H1 (cell line): ENCODE measurements around the gene HOXB4. TPM values are rescaled to one million over a fixed set of nuclear protein-coding genes. Genes with fewer than 3 reads are reported as not detected.

ENCODE experiments used
- ASH2L ChIP-seq: fragments of 200-600, 300-600 bp; sonication (generic); IDR thresholded peaks from one replicate; pipeline ENCODE4 v1.7.1; 2017; ENCODE audit warnings: low read length
- EGR1 ChIP-seq: IDR thresholded peaks from 2 replicates; pipeline ENCODE4 v1.6.1; 2011; ENCODE audit warnings: low read depth, low read length, borderline replicate concordance
- EZH2 ChIP-seq: fragments of 200-600 bp; sonication (generic); IDR thresholded peaks from 2 replicates; pipeline ENCODE4 v1.7.1; 2012; ENCODE audit warnings: low read depth, mild to moderate bottlenecking, moderate library complexity, low read length, inconsistent platforms; ENCODE audit not compliant: severe bottlenecking
- GTF2F1 ChIP-seq: IDR thresholded peaks from 2 replicates; pipeline ENCODE4 v1.6.1; 2012; ENCODE audit warnings: low read depth, low read length, improper control_type of control experiment, borderline replicate concordance
- HDAC6 ChIP-seq: IDR thresholded peaks from one replicate; pipeline ENCODE4 v1.7.1; 2012; ENCODE audit warnings: low read depth, mild to moderate bottlenecking, inconsistent platforms, low read length, moderate library complexity
- JUN ChIP-seq: IDR thresholded peaks from 2 replicates; pipeline ENCODE4 v1.6.1; 2011; ENCODE audit warnings: low read depth, mild to moderate bottlenecking, improper control_type of control experiment, low read length
- POU5F1 ChIP-seq: IDR thresholded peaks from 2 replicates; pipeline ENCODE4 v1.6.1; 2011; ENCODE audit warnings: low read depth, mild to moderate bottlenecking, low read length, moderate library complexity
- RFX5 ChIP-seq: IDR thresholded peaks from 2 replicates; pipeline ENCODE4 v1.6.1; 2011; ENCODE audit warnings: low read depth, low read length, improper control_type of control experiment, borderline replicate concordance
- SAP30 ChIP-seq: fragments of 300-600 bp; sonication (generic); IDR thresholded peaks from 2 replicates; pipeline ENCODE4 v1.7.1; 2012; ENCODE audit warnings: low read length, moderate library complexity, mild to moderate bottlenecking, inconsistent platforms; ENCODE audit not compliant: insufficient read depth, insufficient replicate concordance
- SIRT6 ChIP-seq: IDR thresholded peaks from one replicate; pipeline ENCODE4 v1.7.1; 2012; ENCODE audit warnings: low read length, inconsistent platforms
- TAF7 ChIP-seq: optimal IDR thresholded peaks from 2 replicates; pipeline ENCODE3; 2011; ENCODE audit warnings: low read depth, mild to moderate bottlenecking, inconsistent platforms, low read length, moderate library complexity, borderline replicate concordance
- TCF12 ChIP-seq: IDR thresholded peaks from 2 replicates; pipeline ENCODE4 v1.6.1; 2011; ENCODE audit warnings: low read depth, mild to moderate bottlenecking, low read length
- polyA plus RNA-seq, 7 experiments: library from polyadenylated mRNA; depleted of rRNA in 3 of 7; stranded (reverse) in 5 of 7; unstranded in 2 of 7; fragments of >200 nt in 5 of 7; fragments of 200-250 nt in 2 of 7; gene quantifications; 1 replicate in 5 of 7; 2 replicates in 1 of 7; 4 replicates in 1 of 7; pipeline versions ENCODE4 v1.2.1 to v1.2.3, GENCODE V29; 2011 to 2013; ENCODE audit warnings: missing spikeins in 2 of 7, mixed read lengths in 2 of 7
- total RNA-seq: library from RNA; stranded (reverse); fragmentation: NEBNext Ultra II Directional; extraction: Animal tissue kit (Norgen Biotek cat#: 25700); gene quantifications from 2 replicates; pipeline ENCODE4 v1.2.1, GENCODE V29; 2021

HOXB4 gene
- total and polyA plus RNA-seq, 2 of the 8 experiments (the other 6 are each of a cell fraction or from before 2014, with no cell fraction given), result not detected

GRCh38 chr17:48592057-48592514 lies 13.9 kb upstream of the HOXB4 start (continued):
- TF ChIP-seq TAF7 (no peak), EGR1 (0 out of 2 replicates have a peak, but pooled peaks have one; percentile 62), RFX5 (no peak), ASH2L (no peak), TCF12 (no peak), SAP30 (no peak), HDAC6 (no peak), JUN (no peak), SIRT6 (no peak), POU5F1 (no peak), EZH2 (peak; percentile 32), GTF2F1 (no peak)
